COLO668 (cell line): ENCODE results near the gene RNF167.

ENCODE experiments used
- DNase-seq: peaks from one replicate; lab custom pipeline; 2025; ENCODE audit not compliant: unreplicated experiment; lab: John Stamatoyannopoulos, UW

RNF167 gene

GRCh38 chr17:4939796-4940554, at the start of gene RNF167, which contains the start of gene SLC25A11:
Gene RNF167 (plus strand): TSS chr17:4940268. CDS start chr17:4940910, 642 bp downstream.
Gene SLC25A11 (minus strand): TSS chr17:4940046. CDS start chr17:4939910, 136 bp downstream.
- DNase-seq = peak; percentile 97

GRCh38 chr17:4891411-4892410, 48.4 kb upstream of the RNF167 start:
- DNase-seq = no peak

- no peak for DNase-seq
Measured at GRCh38 chr17:4892499-4893221, 47.4 kb upstream of the RNF167 start.

- no peak for DNase-seq
Measured at GRCh38 chr17:4893272-4893671, 46.8 kb upstream of the RNF167 start.

- DNase-seq = no peak
Measured at GRCh38 chr17:4893721-4894560, 46.1 kb upstream of the RNF167 start.

GRCh38 chr17:4895121-4895520, 44.9 kb upstream of the RNF167 start:
- no peak for DNase-seq

GRCh38 chr17:4895657-4896331, 44.3 kb upstream of the RNF167 start:
- no peak for DNase-seq

GRCh38 chr17:4896332-4897197, 43.5 kb upstream of the RNF167 start:
- DNase-seq = no peak

GRCh38 chr17:4897198-4897687, 42.8 kb upstream of the RNF167 start:
- DNase-seq = no peak

- no peak for DNase-seq
Measured at GRCh38 chr17:4897785-4898184, 42.3 kb upstream of the RNF167 start.

- no peak for DNase-seq
Measured at GRCh38 chr17:4898351-4898750, 41.7 kb upstream of the RNF167 start.

- DNase-seq = no peak
Measured at GRCh38 chr17:4898927-4899326, 41.1 kb upstream of the RNF167 start.

- no peak for DNase-seq
Measured at GRCh38 chr17:4899341-4900230, 40.5 kb upstream of the RNF167 start, which contains the start of gene C17orf107. Gene C17orf107 (plus strand): TSS chr17:4899536. CDS start chr17:4899763, 227 bp downstream.

GRCh38 chr17:4900231-4901107, 39.6 kb upstream of the RNF167 start:
- DNase-seq = no peak

- no peak for DNase-seq
Measured at GRCh38 chr17:4901108-4901647, 38.9 kb upstream of the RNF167 start.
